ENCODE results near the gene IL12RB2. TPM values are rescaled to one million over a fixed set of nuclear protein-coding genes. Genes with fewer than 3 reads are reported as not detected.

IL12RB2 gene
- total and polyA plus RNA-seq, 2 experiments from 2014 or later: 0.79 to 1.7 TPM

DNA sequence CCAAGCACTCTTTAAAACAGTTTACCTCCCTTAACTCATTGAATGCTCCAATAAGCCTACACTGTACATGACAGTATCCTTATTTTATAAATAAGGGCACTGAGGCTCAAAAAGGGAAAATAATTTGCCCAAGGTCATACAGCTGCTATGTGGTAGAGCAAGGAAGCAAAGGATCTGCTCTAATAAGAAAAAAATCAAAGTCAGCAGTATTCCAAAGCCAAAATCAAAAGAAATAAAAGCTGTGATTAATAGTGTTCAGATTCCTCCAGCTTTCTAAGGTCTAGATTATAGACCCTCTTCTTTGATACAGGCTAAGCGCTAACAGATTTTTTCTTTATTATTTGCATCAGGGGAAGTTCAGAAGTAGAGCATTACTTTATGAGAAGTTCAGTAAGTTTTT is 39.3 kb downstream of the IL12RB2 start:
- no peaks in the 10 kb centered on the region; the same call in 2 of the 3 replicates for H3K9me3 Mint-ChIP-seq
- ATAC-seq: no peak
- Histone ChIP-seq H3F3A (replicated peaks; ENCODE audit: low read depth) (no peaks in the 10 kb centered on the region), H3K79me2 (replicated peaks; ENCODE audit: insufficient read depth) (no peaks in the 10 kb centered on the region), H3K36me3 (ENCODE audit: insufficient read depth) (no peaks in the 10 kb centered on the region), H3K4me1 (ENCODE audit: insufficient read depth) (peaks cover 5% of the 10 kb centered on the region), H3K27ac (ENCODE audit: low read depth) (no peak overlapping the region), H3K4me3 (no peak overlapping the region), H3K27me3 (ENCODE audit: insufficient read depth) (no peaks in the 10 kb centered on the region), H3K9me2 (ENCODE audit: insufficient read depth) (no peaks in the 10 kb centered on the region), H4K20me1 (replicated peaks; ENCODE audit: insufficient read depth) (no peaks in the 10 kb centered on the region), H3K4me2 (no peak overlapping the region), H2AFZ (no peak overlapping the region)
- no peaks in the 10 kb centered on the region for H3K36me3 Mint-ChIP-seq (ENCODE audit: low read depth)
- DNase-seq (ENCODE audit: low spot score): no peak
- no peak overlapping the region for H3K27ac Mint-ChIP-seq
- H3K4me3 Mint-ChIP-seq: no peak overlapping the region
- TF ChIP-seq EZH2phosphoT487 (IDR thresholded peaks at IDR 0.05; ENCODE audit: unreplicated experiment) (no peak), ZNF331 (CRISPR knock-in tag; IDR thresholded peaks at IDR 0.05; ENCODE audit: low read depth) (no peak), NANOG (IDR thresholded peaks at IDR 0.05; ENCODE audit: borderline replicate concordance) (no peak), EZH2 (IDR thresholded peaks at IDR 0.05; ENCODE audit: low read depth, unreplicated experiment) (no peak), STAT1 (IDR thresholded peaks at IDR 0.05; ENCODE audit: unreplicated experiment) (no peak), JUNB (IDR thresholded peaks at IDR 0.05; ENCODE audit: unreplicated experiment) (no peak), ZNF114 (CRISPR knock-in tag; IDR thresholded peaks at IDR 0.05) (no peak), CREB1 (CRISPR knock-in tag; IDR thresholded peaks at IDR 0.05; ENCODE audit: low read depth) (no peak)
- TF ChIP-seq, protein P1, sequence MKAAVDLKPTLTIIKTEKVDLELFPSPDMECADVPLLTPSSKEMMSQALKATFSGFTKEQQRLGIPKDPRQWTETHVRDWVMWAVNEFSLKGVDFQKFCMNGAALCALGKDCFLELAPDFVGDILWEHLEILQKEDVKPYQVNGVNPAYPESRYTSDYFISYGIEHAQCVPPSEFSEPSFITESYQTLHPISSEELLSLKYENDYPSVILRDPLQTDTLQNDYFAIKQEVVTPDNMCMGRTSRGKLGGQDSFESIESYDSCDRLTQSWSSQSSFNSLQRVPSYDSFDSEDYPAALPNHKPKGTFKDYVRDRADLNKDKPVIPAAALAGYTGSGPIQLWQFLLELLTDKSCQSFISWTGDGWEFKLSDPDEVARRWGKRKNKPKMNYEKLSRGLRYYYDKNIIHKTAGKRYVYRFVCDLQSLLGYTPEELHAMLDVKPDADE (IDR thresholded peaks at IDR 0.05): no peak
- TF ChIP-seq, protein P2, sequence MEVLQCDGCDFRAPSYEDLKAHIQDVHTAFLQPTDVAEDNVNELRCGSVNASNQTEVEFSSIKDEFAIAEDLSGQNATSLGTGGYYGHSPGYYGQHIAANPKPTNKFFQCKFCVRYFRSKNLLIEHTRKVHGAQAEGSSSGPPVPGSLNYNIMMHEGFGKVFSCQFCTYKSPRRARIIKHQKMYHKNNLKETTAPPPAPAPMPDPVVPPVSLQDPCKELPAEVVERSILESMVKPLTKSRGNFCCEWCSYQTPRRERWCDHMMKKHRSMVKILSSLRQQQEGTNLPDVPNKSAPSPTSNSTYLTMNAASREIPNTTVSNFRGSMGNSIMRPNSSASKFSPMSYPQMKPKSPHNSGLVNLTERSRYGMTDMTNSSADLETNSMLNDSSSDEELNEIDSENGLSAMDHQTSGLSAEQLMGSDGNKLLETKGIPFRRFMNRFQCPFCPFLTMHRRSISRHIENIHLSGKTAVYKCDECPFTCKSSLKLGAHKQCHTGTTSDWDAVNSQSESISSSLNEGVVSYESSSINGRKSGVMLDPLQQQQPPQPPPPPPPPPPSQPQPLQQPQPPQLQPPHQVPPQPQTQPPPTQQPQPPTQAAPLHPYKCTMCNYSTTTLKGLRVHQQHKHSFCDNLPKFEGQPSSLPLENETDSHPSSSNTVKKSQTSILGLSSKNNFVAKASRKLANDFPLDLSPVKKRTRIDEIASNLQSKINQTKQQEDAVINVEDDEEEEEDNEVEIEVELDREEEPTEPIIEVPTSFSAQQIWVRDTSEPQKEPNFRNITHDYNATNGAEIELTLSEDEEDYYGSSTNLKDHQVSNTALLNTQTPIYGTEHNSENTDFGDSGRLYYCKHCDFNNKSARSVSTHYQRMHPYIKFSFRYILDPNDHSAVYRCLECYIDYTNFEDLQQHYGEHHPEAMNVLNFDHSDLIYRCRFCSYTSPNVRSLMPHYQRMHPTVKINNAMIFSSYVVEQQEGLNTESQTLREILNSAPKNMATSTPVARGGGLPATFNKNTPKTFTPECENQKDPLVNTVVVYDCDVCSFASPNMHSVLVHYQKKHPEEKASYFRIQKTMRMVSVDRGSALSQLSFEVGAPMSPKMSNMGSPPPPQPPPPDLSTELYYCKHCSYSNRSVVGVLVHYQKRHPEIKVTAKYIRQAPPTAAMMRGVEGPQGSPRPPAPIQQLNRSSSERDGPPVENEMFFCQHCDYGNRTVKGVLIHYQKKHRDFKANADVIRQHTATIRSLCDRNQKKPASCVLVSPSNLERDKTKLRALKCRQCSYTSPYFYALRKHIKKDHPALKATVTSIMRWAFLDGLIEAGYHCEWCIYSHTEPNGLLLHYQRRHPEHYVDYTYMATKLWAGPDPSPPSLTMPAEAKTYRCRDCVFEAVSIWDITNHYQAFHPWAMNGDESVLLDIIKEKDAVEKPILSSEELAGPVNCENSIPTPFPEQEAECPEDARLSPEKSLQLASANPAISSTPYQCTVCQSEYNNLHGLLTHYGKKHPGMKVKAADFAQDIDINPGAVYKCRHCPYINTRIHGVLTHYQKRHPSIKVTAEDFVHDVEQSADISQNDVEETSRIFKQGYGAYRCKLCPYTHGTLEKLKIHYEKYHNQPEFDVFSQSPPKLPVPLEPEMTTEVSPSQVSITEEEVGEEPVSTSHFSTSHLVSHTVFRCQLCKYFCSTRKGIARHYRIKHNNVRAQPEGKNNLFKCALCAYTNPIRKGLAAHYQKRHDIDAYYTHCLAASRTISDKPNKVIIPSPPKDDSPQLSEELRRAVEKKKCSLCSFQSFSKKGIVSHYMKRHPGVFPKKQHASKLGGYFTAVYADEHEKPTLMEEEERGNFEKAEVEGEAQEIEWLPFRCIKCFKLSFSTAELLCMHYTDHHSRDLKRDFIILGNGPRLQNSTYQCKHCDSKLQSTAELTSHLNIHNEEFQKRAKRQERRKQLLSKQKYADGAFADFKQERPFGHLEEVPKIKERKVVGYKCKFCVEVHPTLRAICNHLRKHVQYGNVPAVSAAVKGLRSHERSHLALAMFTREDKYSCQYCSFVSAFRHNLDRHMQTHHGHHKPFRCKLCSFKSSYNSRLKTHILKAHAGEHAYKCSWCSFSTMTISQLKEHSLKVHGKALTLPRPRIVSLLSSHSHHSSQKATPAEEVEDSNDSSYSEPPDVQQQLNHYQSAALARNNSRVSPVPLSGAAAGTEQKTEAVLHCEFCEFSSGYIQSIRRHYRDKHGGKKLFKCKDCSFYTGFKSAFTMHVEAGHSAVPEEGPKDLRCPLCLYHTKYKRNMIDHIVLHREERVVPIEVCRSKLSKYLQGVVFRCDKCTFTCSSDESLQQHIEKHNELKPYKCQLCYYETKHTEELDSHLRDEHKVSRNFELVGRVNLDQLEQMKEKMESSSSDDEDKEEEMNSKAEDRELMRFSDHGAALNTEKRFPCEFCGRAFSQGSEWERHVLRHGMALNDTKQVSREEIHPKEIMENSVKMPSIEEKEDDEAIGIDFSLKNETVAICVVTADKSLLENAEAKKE (CRISPR knock-in tag; IDR thresholded peaks at IDR 0.05): no peak
- TF ChIP-seq, protein P3, sequence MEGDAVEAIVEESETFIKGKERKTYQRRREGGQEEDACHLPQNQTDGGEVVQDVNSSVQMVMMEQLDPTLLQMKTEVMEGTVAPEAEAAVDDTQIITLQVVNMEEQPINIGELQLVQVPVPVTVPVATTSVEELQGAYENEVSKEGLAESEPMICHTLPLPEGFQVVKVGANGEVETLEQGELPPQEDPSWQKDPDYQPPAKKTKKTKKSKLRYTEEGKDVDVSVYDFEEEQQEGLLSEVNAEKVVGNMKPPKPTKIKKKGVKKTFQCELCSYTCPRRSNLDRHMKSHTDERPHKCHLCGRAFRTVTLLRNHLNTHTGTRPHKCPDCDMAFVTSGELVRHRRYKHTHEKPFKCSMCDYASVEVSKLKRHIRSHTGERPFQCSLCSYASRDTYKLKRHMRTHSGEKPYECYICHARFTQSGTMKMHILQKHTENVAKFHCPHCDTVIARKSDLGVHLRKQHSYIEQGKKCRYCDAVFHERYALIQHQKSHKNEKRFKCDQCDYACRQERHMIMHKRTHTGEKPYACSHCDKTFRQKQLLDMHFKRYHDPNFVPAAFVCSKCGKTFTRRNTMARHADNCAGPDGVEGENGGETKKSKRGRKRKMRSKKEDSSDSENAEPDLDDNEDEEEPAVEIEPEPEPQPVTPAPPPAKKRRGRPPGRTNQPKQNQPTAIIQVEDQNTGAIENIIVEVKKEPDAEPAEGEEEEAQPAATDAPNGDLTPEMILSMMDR (conservative IDR thresholded peaks at IDR 0.05; ENCODE audit: low read depth in 2 of 2): no peak
- TF ChIP-seq, protein P4, sequence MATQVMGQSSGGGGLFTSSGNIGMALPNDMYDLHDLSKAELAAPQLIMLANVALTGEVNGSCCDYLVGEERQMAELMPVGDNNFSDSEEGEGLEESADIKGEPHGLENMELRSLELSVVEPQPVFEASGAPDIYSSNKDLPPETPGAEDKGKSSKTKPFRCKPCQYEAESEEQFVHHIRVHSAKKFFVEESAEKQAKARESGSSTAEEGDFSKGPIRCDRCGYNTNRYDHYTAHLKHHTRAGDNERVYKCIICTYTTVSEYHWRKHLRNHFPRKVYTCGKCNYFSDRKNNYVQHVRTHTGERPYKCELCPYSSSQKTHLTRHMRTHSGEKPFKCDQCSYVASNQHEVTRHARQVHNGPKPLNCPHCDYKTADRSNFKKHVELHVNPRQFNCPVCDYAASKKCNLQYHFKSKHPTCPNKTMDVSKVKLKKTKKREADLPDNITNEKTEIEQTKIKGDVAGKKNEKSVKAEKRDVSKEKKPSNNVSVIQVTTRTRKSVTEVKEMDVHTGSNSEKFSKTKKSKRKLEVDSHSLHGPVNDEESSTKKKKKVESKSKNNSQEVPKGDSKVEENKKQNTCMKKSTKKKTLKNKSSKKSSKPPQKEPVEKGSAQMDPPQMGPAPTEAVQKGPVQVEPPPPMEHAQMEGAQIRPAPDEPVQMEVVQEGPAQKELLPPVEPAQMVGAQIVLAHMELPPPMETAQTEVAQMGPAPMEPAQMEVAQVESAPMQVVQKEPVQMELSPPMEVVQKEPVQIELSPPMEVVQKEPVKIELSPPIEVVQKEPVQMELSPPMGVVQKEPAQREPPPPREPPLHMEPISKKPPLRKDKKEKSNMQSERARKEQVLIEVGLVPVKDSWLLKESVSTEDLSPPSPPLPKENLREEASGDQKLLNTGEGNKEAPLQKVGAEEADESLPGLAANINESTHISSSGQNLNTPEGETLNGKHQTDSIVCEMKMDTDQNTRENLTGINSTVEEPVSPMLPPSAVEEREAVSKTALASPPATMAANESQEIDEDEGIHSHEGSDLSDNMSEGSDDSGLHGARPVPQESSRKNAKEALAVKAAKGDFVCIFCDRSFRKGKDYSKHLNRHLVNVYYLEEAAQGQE (IDR thresholded peaks at IDR 0.05; ENCODE audit: unreplicated experiment): no peak
- H3K27me3 Mint-ChIP-seq (ENCODE audit: insufficient read depth, low read depth, poor library complexity): no peaks in the 10 kb centered on the region
- H3K4me1 Mint-ChIP-seq: peaks cover 19% of the 10 kb centered on the region
